Hematopoietic multipotent progenitor cell treated with erythropoietin and hydrocortisone succinate and interleukin-3 and kit ligand, for 4 days (in vitro differentiated cells): ENCODE data around the gene NT5E.
A peak's percentile ranks its signal among the peaks of the same experiment; 100 is the strongest.

Experiments
- DNase-seq: peaks from one replicate; pipeline ENCODE4 v3.0.0-alpha.2; 2015

NT5E gene

DNA sequence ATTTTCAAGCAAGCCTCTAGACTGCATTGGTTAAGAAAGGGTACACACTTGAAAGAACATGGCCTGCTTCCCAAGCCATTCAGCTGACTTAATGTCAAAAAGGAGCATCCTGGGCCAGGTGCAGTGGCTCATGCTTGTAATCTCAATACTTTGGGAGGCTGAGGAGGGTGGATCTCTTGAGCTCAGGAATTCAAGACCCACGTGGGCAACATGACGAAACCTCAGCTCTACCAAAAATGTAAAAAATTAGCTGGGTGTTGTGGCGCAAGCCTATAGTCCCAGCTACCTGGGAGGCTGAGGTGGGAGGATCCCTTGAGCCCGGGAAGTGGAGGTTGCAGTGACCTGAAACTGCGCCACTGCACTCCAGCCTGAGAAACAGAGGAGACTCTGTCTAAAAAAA, 26.9 kb upstream of the NT5E start:
- no peak for DNase-seq

DNA sequence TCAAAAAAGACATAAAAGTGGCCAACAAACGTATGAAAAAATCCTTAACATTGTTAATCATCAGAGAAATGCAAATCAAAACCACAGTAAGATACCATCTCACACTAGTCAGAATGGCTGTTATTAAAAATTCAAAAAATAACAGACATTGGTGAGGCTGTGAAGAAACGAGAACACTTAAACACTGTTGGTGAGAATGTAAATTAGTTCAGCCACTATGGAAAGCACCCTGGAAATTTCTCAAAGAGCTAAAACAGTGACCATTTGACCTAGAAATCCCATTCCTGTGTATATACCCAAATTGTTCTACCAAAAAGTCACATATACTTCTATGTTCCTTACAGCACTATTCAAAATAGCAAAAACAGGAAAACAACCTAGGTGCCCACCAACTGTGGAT, 24.9 kb upstream of the NT5E start:
- DNase-seq: no peak

GRCh38 chr6:85425997-85426396, 23.9 kb upstream of the NT5E start:
- no peak for DNase-seq

- DNase-seq: no peak
Measured at GRCh38 chr6:85428486-85428885, 21.4 kb upstream of the NT5E start.

- DNase-seq: no peak
Measured at GRCh38 chr6:85429346-85429745, 20.5 kb upstream of the NT5E start.

DNA sequence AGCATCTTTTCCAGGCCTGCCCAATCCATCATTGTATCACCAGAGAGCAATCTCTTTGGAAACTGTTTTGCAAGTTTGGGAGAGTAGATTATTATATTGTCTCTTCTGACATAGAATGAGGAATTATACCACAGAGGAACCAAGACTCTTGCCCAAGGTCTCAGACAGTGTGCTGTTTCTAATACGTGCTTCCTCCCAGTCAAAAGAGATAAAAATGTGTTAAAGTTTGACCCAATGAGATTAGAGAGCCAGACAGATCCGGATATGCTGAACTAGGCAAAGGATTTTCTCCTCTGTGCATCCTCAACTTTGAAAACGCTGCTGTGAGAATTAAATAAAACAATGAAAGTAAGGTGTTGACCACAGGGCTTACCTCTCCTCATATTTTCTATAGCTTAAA, 18.6 kb upstream of the NT5E start:
- DNase-seq: no peak

DNA sequence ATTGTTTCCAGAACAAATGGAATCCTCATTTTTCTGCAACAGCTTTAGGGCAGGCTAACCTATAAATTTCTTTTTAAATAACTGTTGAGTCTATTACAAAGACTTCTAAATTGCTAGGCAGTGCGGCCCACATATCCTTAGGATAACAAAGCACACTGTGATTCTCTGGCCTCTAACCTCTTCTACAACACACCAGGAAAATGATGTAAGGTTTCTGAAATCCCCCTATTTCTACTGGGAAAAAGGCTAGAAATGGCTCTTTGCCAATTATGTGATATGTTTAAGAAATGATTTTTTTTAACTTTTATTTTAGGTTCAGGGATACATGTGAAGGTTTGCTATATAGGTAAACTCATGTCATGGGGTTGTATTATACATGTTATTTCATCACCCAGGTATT, 17.3 kb upstream of the NT5E start:
- no peak for DNase-seq

DNA sequence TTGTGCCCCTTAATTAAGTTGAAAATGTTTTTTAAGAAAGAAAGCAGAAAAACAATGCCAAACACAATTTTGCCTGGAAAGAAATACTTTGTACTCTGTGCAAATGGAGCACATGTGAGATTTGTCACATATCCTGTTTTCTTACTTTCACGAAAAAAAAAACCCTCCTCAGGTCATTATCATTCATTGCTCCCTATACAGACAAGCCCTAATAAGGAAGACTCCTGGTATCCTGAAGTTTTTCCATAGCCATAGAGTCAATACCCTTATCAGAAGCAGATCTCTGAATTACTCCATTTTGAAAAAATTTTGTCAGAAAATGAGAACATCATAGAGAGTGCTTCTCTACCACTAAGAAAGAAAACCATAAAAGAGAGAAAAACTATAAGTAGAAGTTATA, 14.0 kb upstream of the NT5E start:
- no peak for DNase-seq

DNA sequence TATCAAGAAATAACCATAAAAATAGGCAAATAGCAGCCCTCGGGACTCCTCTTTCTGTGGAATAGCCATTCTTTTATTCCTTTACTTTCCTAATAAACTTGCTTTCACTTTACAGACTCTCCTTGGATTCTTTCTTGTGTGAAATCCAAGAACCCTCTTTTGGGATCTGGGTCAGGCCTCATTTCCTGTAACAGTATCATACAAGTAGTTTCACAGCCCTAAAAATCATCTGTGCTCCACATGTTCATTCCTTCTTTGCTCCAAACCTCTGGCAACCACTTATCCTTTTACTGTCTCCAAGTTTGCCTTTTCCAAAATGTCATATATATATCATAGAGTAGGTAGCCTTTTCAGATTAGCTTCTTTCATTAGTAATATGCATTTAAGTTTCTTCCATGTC, 13.5 kb upstream of the NT5E start:
- no peak for DNase-seq

DNA sequence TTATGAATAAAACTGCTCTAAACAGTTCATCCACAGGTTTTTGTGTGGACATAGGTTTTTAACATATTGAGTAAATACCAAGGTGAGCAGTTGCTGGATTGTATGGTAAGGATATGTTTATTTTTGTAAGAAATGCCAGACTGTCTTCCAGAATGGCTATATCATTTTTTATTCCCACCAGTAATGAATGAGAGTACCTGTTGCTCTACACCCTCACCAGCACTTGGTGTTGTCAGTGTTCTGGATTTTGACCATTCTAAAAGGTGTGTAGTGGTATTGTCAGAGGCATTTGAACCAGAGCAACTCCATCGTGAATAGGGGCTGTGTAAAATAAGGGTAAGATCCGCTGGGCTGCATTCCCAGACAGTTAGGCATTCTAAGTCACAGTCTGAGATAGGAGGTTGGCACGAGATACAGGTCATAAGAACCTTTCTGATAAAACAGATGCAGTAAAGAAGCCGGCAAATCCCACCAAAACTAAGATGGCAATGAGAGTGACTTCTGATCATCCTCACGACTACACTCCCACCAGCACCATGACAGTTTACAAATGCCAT, 12.9 kb upstream of the NT5E start:
- DNase-seq: no peak

- no peak for DNase-seq
Measured at GRCh38 chr6:85443349-85444117, 6.3 kb upstream of the NT5E start.

- peak; percentile 17 for DNase-seq
Measured at GRCh38 chr6:85449388-85449817, 480 bp upstream of the NT5E start.

GRCh38 chr6:85451565-85452306, 1.9 kb downstream of the NT5E start:
- no peak for DNase-seq

- DNase-seq: no peak
Measured at GRCh38 chr6:85452441-85452881, 2.6 kb downstream of the NT5E start.

DNA sequence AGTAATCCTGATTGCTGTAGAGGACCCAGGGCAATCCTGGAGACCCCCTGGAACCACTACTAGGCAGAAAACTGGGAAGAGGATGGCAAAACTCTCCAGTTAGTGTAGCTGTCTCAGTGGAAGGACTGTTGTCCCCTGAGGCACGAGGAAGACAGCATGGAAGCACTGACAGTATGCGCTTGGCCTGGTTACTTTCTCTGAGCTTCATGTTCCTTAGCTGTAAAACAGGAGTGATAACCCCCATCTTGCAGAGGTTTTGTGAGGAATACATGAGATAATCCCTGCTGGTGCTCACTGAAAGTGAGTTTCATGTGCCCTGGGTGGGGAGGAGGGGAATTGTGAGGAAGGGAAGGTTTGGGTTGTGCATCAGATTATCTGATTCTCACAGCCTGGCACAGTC, 3.2 kb downstream of the NT5E start:
- no peak for DNase-seq

DNA sequence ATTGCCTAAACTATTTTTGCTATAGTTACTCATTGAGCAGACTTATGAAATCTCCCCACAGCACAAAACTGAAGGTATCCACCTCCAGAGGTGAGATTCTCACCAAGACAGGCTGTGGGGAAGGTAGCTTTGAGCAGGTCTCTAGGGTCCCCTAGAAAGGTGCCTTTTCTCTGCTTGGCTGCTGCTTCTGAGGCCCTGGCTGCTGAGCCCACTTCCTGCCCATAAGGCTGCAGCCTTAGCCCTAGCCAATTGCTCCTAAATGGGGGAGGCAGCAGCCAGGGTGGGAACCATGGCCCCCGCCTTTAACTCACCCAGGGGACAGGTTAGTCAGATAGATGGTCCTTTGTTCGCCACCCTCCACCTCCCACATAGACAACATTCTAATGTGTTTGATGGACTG, 3.6 kb downstream of the NT5E start:
- DNase-seq: no peak

DNA sequence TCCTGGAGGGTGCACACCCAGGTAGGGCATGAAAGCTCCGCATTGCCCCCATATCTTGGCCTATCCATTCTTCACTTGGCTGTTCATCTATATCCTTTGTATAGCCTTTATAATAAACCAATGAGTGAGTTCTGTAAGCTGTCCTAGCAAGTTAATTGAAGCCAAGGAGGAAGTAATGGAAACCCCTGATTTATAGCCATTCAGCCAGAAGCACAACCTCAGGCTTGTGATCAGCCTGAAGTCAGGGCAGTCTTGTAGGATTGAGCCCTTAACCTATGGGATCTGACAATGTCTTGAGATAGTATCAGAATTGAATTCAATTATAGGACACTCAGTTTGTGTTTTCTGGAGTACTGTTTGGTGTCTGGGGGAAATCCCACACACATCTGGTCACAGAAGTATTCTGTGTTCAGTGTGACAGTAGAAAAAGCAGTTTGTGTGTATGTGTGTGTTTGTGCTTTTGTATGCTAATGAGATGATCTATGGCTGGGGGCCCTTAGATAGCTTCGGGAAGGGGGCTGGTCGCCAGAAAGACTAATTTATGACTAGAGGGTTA, 5.7 kb downstream of the NT5E start:
- DNase-seq: no peak

DNA sequence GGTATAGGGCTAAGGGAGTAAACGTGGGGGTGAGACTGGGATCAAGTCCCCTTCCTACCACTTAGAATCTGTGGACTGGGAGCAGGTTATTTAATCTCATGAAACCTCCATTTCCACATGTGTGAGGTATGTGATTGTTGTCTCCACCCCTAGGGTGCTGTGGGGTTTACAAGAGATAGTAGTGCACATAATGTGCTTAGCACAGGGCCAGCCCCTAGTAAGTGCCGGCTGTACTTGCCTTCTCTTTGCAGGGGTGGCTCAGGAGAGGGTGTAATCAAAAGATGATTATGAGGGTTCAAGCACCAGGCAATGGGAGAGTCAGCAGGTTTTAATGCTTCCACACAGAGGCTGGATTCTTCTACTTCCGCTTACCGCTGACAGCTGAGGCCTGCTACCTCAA, 6.9 kb downstream of the NT5E start:
- no peak for DNase-seq

DNA sequence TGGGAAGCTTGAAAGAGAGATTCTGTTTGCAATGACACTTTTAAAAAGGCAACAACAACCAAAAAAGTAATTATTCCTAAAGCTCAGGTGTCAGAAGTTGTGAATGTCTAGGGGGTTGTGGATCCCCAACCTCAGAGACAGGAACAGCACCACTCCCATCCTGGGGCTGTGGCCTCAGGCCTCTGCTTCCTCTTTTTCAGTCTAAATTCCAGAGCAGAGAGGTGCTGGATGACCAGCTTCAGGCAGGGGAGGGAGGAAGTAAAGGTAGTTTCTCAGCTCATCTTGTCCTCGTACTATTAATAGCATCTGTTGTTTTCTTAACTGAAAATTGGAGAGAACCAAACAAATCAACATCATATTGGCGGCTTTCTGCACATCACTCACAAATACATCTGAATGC, 8.3 kb downstream of the NT5E start:
- peak; percentile 32 for DNase-seq

GRCh38 chr6:85458782-85459181, 8.9 kb downstream of the NT5E start:
- DNase-seq: no peak

DNA sequence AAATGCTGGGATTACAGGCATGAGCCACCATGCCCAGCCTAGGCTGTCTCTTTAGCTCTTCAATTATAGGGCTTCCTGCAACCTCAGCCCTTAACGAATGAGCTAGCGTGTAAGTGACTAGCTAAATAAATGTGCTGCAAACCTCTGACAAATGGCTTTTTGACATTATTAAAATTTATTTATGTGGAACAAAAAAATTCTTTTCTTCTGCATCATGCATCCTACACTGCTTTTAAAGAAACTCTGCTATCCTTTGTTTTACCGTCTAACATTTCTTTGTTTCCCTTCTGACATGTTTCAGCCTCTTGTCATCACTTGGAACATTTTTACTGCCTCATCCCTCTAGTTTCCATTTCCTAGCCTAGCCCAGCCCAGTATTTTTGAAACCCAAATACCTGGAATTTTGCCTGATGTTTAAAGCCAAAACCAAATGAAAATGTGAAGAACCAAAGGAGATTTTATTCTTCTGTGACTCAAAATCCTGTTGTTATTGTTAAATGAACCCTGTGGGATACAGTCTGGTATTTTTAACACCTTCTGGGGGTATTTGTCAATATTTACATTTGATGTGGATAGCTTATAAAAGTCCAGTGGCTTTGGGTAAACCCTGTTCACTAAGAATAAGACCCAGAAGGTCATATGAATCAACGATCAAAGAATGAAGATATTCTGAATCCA, 9.5 kb downstream of the NT5E start:
- DNase-seq: no peak

DNA sequence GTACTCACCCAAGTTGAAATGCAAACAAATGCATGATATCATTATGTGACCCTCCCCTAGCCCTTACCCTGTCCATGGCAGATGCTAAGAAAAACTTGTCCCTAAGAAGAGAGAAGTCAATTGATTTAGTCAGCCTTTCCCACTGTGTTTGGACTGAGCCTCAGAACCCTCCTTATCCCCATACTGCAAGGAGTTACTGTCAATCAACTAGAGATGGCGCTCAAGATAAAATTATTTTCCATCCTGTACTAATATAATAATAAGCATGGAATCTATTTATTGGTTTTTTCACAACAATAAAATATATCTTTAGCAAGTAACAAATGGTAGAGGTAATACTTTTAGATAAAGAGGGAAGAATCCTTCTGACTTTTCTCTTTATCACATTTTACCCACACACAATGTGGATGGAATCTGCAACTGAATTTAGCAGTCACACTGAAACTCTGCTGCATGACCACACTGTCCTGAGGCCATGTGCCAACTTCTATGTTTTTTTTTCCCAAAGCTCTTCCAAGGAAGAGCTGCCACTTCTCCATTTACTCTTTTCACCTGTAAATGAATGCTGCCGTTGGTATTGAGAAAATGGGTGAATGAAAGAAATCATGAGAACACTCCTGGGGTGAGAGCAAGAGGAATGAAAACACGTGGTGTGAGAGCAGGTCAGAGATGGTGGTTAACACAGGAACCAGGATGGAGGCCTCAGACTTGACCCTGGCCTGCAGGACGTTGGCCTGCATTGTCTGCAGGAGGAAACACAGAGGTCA, 10.5 kb downstream of the NT5E start:
- DNase-seq: no peak
